H1 (cell line): ENCODE data around the gene SLC22A13.

ENCODE experiments used
- CTCF ChIP-seq, 3 experiments: IDR thresholded peaks; 1 replicate in 2 of 3; 2 replicates in 1 of 3; pipeline versions ENCODE4 v1.5.1 to v1.6.1; 2011; ENCODE audit warnings: low read length in 3 of 3, mild to moderate bottlenecking in 3 of 3, inconsistent platforms in 2 of 3, low read depth in 1 of 3, moderate library complexity in 1 of 3; ENCODE audit not compliant: insufficient read depth in 1 of 3; ENCODE audit errors: control extremely low read depth in 1 of 3
- EZH2 ChIP-seq: fragments of 200-600 bp; sonication (generic); IDR thresholded peaks from 2 replicates; pipeline ENCODE4 v1.7.1; 2012; ENCODE audit warnings: low read depth, mild to moderate bottlenecking, moderate library complexity, low read length, inconsistent platforms; ENCODE audit not compliant: severe bottlenecking
- JUN ChIP-seq: IDR thresholded peaks from 2 replicates; pipeline ENCODE4 v1.6.1; 2011; ENCODE audit warnings: low read depth, mild to moderate bottlenecking, improper control_type of control experiment, low read length
- MAX ChIP-seq: IDR thresholded peaks from 2 replicates; pipeline ENCODE4 v1.6.1; 2012; ENCODE audit warnings: inconsistent platforms
- POLR2A ChIP-seq, 2 experiments: IDR thresholded peaks; 1 replicate in 1 of 2; 2 replicates in 1 of 2; pipeline ENCODE4 v1.6.1; 2011; ENCODE audit warnings: low read depth in 2 of 2, low read length in 2 of 2, mild to moderate bottlenecking in 2 of 2; ENCODE audit errors: control extremely low read depth in 1 of 2
- RNF2 ChIP-seq: fragments of 200-900, 300-1000 bp; sonication (generic); IDR thresholded peaks from 2 replicates; pipeline ENCODE4 v1.7.1; 2016; ENCODE audit warnings: borderline replicate concordance, low read depth, mild to moderate bottlenecking, antibody characterized with exemption, low read length; ENCODE audit not compliant: poor library complexity, severe bottlenecking; ENCODE audit errors: missing control alignments
- SIN3A ChIP-seq, 2 experiments: IDR thresholded peaks in 1 of 2; conservative IDR thresholded peaks in 1 of 2; 2 replicates each; pipeline ENCODE4 v1.6.1; 2011 to 2012; ENCODE audit warnings: low read length in 2 of 2, improper control_type of control experiment in 1 of 2, low read depth in 1 of 2, mild to moderate bottlenecking in 1 of 2
- SP2 ChIP-seq: IDR thresholded peaks from 2 replicates; pipeline ENCODE4 v1.6.1; 2012; ENCODE audit warnings: mild to moderate bottlenecking, low read length, inconsistent platforms
- YY1 ChIP-seq: IDR thresholded peaks from 2 replicates; pipeline ENCODE4 v1.6.1; 2011; ENCODE audit warnings: low read depth, mild to moderate bottlenecking, low read length

GRCh38 chr3:38297947-38298711 is 32.5 kb downstream of the SLC22A13 start:
- TF ChIP-seq CTCF (IDR thresholded peaks at IDR 0.05; ENCODE audit: control extremely low read depth in 1 of 3, insufficient read depth in 1 of 3, low read depth in 1 of 3, low read length in 3 of 3) (peak in 1 of 3 experiments; percentile 29; a peak in 1 of 4 replicates), EZH2 (no peak), RNF2 (no peak), YY1 (no peak), POLR2A (IDR thresholded peaks at IDR 0.05; ENCODE audit: control extremely low read depth in 1 of 2, low read depth in 2 of 2, low read length in 2 of 2) (no peak), SIN3A (conservative IDR thresholded peaks at IDR 0.05 in 1 of 2, IDR thresholded peaks at IDR 0.05 in 1 of 2; ENCODE audit: low read depth in 1 of 2, low read length in 2 of 2) (no peak), MAX (no peak), SP2 (no peak), JUN (no peak)
